Osteocyte (in vitro differentiated cells): ENCODE data around the gene RIN3. TPM values are rescaled to one million over a fixed set of nuclear protein-coding genes. Genes with fewer than 3 reads are reported as not detected.

Experiments used
- DNase-seq: peaks from one replicate; pipeline ENCODE4 v3.0.0; 2021; ENCODE audit warnings: mixed read lengths; ENCODE audit not compliant: unreplicated experiment; ENCODE audit errors: extremely low spot score
- H3K27ac Mint-ChIP-seq: one replicate; pipeline ENCODE4 v1.8.0; 2021; ENCODE audit warnings: mild to moderate bottlenecking, mixed read lengths; ENCODE audit not compliant: unreplicated experiment
- H3K27me3 Mint-ChIP-seq: one replicate; pipeline ENCODE4 v1.8.0; 2021; ENCODE audit warnings: mixed read lengths; ENCODE audit not compliant: unreplicated experiment
- H3K36me3 Mint-ChIP-seq: one replicate; pipeline ENCODE4 v1.8.0; 2021; ENCODE audit warnings: mixed read lengths; ENCODE audit not compliant: unreplicated experiment
- H3K4me1 Mint-ChIP-seq: one replicate; pipeline ENCODE4 v1.8.0; 2021; ENCODE audit warnings: mixed read lengths; ENCODE audit not compliant: unreplicated experiment
- H3K4me3 Mint-ChIP-seq: one replicate; pipeline ENCODE4 v1.8.0; 2021; ENCODE audit warnings: mild to moderate bottlenecking, moderate library complexity, mixed read lengths; ENCODE audit not compliant: unreplicated experiment
- H3K9me3 Mint-ChIP-seq: one replicate; pipeline ENCODE4 v1.8.0; 2021; ENCODE audit warnings: mixed read lengths; ENCODE audit not compliant: unreplicated experiment
- CTCF ChIP-seq: fragments of 200-600 bp; sonication (generic); IDR thresholded peaks from 2 replicates; pipeline ENCODE4 v1.5.0; 2021; ENCODE audit warnings: antibody characterized with exemption, mild to moderate bottlenecking, moderate library complexity
- total RNA-seq: library from RNA; stranded (reverse); gene quantifications from 2 replicates; pipeline ENCODE4 v1.2.1, GENCODE V29; 2021

The RIN3 gene
- total RNA-seq, 1 donor from 2014 or later: 26.7 TPM

GRCh38 chr14:92590176-92590575, 76.6 kb downstream of the RIN3 start:
- no peak for TF ChIP-seq CTCF
- H3K4me1 Mint-ChIP-seq: peaks cover 18% of the 10 kb centered on the region
- H3K9me3 Mint-ChIP-seq: peaks cover 21% of the 10 kb centered on the region
- no peak overlapping the region for H3K4me3 Mint-ChIP-seq
- no peaks in the 10 kb centered on the region for H3K27me3 Mint-ChIP-seq
- H3K36me3 Mint-ChIP-seq: peaks cover 42% of the 10 kb centered on the region
- no peak for DNase-seq
- H3K27ac Mint-ChIP-seq: no peak overlapping the region

GRCh38 chr14:92590941-92591340, 77.4 kb downstream of the RIN3 start:
- Mint-ChIP-seq H3K27ac (no peak overlapping the region), H3K9me3 (peaks cover 21% of the 10 kb centered on the region), H3K4me1 (peaks cover 13% of the 10 kb centered on the region), H3K36me3 (peaks cover 42% of the 10 kb centered on the region), H3K27me3 (no peaks in the 10 kb centered on the region), H3K4me3 (no peak overlapping the region)
- TF ChIP-seq CTCF: no peak
- DNase-seq: no peak

GRCh38 chr14:92591346-92591745, 77.8 kb downstream of the RIN3 start:
- Mint-ChIP-seq H3K4me3 (no peak overlapping the region), H3K4me1 (peaks cover 9% of the 10 kb centered on the region), H3K27ac (no peak overlapping the region), H3K9me3 (peaks cover 21% of the 10 kb centered on the region), H3K27me3 (no peaks in the 10 kb centered on the region), H3K36me3 (peaks cover 42% of the 10 kb centered on the region)
- TF ChIP-seq CTCF: no peak
- DNase-seq: no peak

GRCh38 chr14:92595267-92595666, 81.7 kb downstream of the RIN3 start:
- no peak overlapping the region for H3K27ac Mint-ChIP-seq

GRCh38 chr14:92596331-92596907, 82.8 kb downstream of the RIN3 start:
- no peaks in the 10 kb centered on the region for H3K27me3 Mint-ChIP-seq
- no peak for DNase-seq

More at GRCh38 chr14:92595267-92595666, 81.7 kb downstream of the RIN3 start:
- Mint-ChIP-seq H3K4me1 (peaks cover 9% of the 10 kb centered on the region), H3K4me3 (no peak overlapping the region), H3K27me3 (no peaks in the 10 kb centered on the region), H3K9me3 (peaks cover 27% of the 10 kb centered on the region), H3K36me3 (peaks cover 41% of the 10 kb centered on the region)
- no peak for TF ChIP-seq CTCF
- DNase-seq: no peak

More at GRCh38 chr14:92596331-92596907, 82.8 kb downstream of the RIN3 start:
- Mint-ChIP-seq H3K9me3 (peaks cover 19% of the 10 kb centered on the region), H3K4me3 (no peak overlapping the region), H3K27ac (no peak overlapping the region), H3K4me1 (peaks cover 11% of the 10 kb centered on the region), H3K36me3 (peaks cover 30% of the 10 kb centered on the region)
- no peak for TF ChIP-seq CTCF
